HFF-Myc (cell line): ENCODE measurements around the gene MPC2.

ENCODE experiments used
- DNase-seq: peaks from one replicate; pipeline ENCODE4 v3.0.0-alpha.2; 2011; ENCODE audit warnings: low read depth; ENCODE audit errors: extremely low read depth
- H3K4me3 ChIP-seq: replicated peaks from 2 replicates; pipeline ENCODE4 v1.5.1; 2011; ENCODE audit warnings: low read depth, mild to moderate bottlenecking, control low read depth, low read length
- TF ChIP-seq, protein P1 (sequence below): IDR thresholded peaks from 2 replicates; pipeline ENCODE4 v1.5.1; 2012; ENCODE audit warnings: mild to moderate bottlenecking, low read depth, low read length, control low read depth; ENCODE audit errors: missing control alignments

Gene MPC2

DNA sequence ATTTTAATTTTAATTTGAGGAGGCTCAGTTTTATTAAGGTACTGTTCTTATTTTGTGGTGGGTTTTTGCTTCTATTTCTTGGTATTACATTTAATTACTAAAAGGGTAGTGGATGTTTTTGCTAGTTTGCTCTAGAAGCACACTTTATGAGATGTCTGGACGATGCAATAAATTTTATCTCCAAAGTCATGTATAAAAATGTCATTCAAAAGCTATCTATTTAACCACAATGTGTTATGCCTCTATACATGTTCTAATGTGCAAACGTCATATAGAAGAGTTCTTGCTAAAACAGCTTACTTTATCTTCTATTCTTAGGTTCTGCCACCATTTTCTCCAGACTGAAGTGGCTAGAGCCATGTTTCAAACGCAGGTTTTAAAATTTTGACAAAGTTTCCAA, 12.9 kb upstream of the MPC2 start:
- no peak overlapping the region for H3K4me3 ChIP-seq
- TF ChIP-seq, protein P1, sequence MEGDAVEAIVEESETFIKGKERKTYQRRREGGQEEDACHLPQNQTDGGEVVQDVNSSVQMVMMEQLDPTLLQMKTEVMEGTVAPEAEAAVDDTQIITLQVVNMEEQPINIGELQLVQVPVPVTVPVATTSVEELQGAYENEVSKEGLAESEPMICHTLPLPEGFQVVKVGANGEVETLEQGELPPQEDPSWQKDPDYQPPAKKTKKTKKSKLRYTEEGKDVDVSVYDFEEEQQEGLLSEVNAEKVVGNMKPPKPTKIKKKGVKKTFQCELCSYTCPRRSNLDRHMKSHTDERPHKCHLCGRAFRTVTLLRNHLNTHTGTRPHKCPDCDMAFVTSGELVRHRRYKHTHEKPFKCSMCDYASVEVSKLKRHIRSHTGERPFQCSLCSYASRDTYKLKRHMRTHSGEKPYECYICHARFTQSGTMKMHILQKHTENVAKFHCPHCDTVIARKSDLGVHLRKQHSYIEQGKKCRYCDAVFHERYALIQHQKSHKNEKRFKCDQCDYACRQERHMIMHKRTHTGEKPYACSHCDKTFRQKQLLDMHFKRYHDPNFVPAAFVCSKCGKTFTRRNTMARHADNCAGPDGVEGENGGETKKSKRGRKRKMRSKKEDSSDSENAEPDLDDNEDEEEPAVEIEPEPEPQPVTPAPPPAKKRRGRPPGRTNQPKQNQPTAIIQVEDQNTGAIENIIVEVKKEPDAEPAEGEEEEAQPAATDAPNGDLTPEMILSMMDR: no peak
- DNase-seq: no peak

GRCh38 chr1:167947733-167948132, 10.9 kb upstream of the MPC2 start:
- TF ChIP-seq, protein P1: no peak
- H3K4me3 ChIP-seq: no peak overlapping the region
- DNase-seq: no peak

GRCh38 chr1:167943541-167943940, 6.7 kb upstream of the MPC2 start:
- TF ChIP-seq, protein P1: no peak
- H3K4me3 ChIP-seq: no peak overlapping the region
- DNase-seq: no peak

DNA sequence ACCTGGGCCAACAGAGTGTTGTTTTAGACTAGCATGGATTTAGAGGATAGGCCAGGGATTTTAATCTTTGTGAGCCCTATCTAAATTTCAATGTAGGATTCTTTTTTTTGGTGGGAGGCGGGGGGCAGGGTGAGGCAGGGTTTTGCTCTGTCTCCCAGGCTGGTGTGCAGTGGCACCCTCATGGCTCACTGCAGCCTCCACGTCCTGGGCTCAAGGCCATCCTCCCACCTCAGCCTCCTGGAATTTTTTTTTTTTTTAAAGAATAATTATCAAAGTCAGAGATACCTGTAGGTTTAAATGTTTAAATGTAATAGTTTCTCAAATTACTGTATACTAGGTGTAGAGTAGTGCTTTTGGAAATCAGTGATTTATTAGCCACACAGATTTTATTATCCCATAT, 3.4 kb upstream of the MPC2 start:
- TF ChIP-seq, protein P1: no peak
- DNase-seq: no peak
- no peak overlapping the region for H3K4me3 ChIP-seq

DNA sequence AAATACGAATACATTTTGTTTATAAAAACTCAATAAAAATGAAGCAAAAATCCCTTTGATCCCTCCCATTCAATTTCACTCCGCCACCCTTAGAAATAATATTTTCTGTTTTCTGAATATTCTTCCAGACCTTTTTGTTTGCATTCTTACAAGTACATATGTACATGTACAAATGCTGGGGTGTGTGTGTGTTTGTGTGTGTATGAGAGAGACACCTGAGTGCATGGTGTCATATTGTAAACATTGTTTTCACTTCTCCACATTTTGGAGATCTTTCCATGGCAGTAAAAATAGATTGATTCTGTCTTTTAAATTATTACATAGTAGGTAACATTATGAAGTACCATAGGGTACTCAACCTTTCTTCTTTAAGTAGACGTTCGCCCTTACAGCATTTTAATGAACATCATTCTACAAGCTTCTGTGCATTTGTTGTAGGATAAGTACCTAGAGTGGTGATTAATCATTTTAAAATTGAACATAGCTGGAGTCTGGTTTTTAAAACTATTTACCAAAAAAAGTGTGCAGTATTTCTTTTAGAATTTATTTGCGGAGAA, 1.3 kb upstream of the MPC2 start:
- no peak for DNase-seq
- H3K4me3 ChIP-seq: peak overlapping the region; percentile 88
- TF ChIP-seq, protein P1: no peak

DNA sequence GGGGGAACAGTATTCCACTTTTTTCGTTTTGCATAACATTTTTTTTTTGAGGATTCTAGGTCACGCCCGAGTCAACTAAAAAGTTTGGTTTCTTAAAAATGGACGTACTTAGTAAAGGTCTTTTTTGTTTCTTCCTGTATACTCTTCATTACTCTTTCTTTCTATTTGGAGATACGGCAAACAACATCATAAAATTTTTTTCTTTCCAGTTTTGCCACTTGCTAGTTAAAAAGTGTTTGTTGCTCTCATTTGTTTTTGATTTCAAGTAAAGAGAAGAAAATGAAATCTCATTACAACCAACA, 788 bp upstream of the MPC2 start:
- TF ChIP-seq, protein P1: no peak
- peak overlapping the region; percentile 88 for H3K4me3 ChIP-seq
- DNase-seq: no peak
